HG03139 (cell line): ENCODE measurements around the gene GABARAPL1.
"Not testable (repeated sequence)": the region's sequence is repeated elsewhere in the genome, so short reads cannot be mapped to it uniquely, and the experiment has no call there.

Experiments used
- ATAC-seq: cut with Tn5 transposase; IDR thresholded peaks from one replicate; pipeline ENCODE4 v1.9.1; 2021; ENCODE audit not compliant: unreplicated experiment

The GABARAPL1 gene

DNA sequence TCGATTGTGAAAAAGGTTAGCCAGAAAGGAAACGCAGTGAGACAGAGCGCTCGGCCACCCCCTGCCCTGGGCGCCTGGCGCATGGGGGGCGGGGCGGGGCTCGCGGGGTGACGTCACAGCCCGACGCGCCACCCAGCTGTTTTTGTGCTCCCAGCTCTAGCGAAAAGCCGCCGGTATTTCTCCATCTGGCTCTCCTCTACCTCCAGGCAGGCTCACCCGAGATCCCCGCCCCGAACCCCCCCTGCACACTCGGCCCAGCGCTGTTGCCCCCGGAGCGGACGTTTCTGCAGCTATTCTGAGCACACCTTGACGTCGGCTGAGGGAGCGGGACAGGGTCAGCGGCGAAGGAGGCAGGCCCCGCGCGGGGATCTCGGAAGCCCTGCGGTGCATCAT lies at the start of gene GABARAPL1:
Gene GABARAPL1 (plus strand): TSS at position 139 of the 393 bp plus-strand sequence. CDS start 253 bp downstream, at position 392.
- no peak for ATAC-seq

DNA sequence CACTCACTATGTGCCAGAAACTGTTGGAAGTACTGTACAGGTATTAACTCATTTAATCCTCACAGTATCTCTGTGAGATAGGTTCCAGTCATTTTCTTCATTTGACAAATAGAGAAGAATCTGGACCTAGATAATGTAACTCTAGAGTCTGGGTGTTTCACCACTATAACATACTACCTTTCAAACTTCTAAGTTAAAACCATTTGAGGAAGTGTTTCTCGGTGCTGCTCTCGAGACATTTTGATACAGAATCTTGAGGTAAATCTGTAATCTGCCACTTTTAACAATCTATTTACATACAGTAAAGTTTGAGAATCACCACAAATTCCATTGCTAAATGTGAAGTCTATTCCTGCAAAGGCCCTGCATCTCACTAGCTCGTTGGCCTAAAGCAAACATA lies 49.6 kb upstream of the GABARAPL1 start:
- ATAC-seq: no peak

DNA sequence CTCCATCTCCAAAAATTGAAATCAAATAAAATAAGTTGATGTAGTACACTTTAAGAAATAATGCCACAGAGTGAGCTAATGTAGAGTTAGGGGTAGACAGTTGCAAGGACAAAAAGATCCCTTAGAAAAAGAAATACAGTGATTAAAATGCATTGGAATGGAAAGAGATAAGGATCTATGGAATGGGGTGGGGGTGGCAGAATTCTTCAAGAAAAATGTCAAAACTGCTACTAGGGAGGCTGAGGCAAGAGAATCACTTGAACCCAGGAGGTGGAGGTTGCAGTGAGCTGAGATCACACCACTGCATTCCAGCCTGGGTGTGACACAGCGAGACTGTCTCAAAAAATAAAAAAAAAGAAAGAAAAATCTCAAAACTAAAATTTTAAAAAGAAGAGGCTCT lies 47.3 kb upstream of the GABARAPL1 start:
- no peak for ATAC-seq

DNA sequence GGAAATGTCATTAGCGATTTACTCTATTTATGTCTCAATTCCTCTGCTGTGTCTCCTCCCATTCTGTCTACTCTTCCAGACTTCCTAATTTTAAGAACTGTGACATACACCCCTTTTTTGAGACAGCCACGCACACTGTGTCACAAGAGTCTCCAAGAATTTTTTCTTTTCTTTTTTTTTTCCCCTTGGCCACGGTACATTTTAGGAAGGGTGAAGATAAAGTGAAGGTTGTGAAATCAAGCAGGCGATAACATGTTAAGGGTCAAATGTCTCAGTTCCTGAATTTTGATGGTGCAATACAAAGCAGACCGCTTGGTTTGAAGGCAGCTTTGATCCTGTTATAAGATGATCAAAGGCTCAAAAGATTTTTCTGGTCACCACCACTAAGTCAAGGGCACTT lies 45.1 kb upstream of the GABARAPL1 start:
- no peak for ATAC-seq

DNA sequence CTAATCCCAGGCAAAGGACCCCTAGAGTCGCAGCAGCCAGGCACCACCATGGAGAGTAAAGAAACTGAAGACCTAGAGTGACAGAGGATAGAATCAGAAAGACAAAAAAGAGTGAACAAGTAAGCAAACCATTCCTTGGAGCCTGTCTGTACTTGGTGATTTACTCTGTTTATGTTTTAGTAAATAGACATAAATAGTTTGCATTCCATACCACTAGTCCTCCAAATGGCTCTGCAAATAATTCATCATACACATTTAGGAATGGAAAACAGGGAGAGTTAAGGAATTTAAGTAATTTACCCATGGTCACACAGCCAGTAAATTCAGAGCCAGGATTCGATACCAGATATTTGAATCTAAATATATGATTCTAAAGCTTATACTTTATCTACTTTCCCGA lies 43.6 kb upstream of the GABARAPL1 start:
- ATAC-seq: no peak

DNA sequence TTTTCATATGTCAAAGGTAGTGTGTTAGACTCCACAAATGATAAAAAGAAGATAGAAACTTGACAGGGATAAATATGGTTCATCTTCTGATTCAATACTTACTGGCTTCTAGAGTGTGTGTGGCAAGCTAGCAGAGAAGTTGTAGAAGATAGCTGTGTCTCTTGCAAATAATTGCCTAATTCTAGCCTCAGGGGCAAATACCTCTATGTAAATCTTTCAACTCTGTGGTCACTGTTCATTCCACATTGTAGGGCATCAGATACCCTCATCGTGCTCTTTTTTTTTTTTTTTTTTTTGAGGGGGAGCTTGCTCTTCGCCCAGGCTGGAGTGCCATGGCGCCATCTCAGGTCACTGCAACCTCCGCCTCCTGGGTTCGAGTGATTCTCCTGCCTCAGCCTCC lies 42.5 kb upstream of the GABARAPL1 start:
- no peak for ATAC-seq

DNA sequence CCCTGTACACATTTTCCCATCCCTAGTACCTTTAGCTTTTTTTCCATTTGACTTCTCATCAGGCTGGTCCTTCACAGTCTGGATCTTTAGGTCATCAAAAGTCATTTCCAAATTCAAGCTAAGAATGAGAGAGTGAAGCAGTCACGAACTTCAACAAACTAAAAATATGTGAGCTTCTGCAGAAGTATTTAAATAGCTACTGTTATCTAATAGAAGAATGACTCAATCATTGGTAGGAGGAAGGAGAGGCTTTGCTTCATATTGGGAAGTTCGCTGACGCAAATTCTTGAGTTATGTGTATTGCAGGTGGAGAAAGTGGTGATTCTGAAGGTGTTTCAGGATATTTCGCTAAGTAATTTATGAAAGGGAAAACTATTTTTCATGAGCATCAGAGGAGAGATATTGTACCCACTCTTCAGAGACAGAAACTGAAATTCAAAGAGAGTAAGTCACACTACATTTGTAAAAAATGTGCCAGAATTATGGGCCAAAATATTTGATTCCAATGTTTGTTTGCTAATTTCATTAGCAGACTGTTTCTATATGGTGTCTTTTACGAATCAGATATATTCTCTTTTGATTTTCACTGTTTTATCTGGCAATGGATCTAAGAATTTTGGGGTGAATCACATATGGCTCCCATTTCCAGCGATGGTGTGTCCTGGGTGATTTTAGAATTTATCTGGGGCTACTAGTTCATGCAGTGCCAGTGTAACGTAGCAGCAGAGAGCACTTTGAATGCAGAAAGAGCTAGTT lies 40.5 kb upstream of the GABARAPL1 start, which contains the start of gene OLR1:
Gene OLR1 (minus strand): TSS at position 160 of the 756 bp plus-strand sequence. CDS start 55 bp downstream, at position 105.
- ATAC-seq: no peak

DNA sequence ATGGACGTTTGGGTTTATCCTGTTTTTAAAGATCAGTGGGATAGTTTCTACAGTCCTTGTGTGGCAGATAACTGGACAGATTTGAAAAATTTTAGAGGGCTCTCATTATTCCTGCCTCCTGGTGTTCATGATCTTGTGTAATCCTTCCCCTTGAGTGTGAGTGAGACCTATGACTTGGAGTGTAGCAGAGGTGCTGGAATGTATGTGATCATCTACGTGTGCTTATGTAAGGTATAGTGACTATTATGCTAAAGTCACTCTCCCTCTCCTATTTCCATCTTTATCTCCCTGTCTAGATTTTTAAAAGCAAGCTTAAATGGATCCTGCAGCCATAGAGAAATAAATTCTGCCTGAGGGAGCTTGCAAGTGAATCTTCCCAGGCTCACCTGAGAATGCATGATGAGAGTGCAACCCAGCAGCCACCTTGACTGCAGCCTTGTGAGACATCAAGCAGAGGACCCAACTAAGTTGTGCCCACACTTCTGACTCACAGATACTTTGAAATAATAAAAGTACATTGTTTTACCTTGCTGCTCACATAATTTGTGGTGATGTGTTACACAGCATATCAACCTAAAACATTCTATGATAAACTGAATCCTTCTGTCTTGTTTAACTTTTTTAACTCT lies 37.6 kb upstream of the GABARAPL1 start:
- ATAC-seq: no peak

DNA sequence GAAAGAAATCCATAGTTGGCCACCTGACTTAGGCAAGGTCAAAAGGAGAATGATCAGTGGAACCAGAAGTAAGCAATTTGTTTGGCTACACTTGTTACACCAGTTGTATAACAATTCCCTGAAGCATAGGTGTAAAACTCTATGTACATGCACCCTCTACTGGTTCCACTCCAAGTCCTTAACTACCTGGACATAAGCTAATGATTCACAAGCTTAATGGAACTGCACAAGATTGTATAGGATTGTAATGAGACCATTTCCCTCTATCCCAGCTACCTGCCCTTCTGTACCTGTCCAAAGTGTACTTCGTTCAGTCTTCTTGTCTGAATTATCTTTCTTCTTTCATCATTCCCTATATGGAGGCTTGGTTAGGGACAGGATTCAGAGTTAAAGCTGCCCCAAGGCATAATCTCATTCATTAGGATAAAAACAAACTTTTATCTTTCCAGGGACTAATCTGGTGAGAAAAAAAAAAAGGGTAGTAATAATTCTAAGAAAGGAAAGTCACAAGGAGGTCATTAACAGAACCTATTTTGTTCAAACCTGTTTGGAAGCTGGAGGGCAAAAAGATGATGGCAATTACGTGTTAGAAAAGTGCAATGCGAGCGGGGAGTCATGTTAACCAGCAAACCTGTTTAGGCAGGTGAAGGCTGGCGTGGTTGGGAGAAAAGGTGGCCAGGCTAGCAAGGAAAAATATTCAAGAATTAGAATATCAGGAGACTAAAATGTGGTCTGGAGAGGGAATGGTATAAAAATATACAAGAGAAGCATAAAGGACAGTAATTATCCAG lies 36.6 kb upstream of the GABARAPL1 start:
- ATAC-seq: no peak

DNA sequence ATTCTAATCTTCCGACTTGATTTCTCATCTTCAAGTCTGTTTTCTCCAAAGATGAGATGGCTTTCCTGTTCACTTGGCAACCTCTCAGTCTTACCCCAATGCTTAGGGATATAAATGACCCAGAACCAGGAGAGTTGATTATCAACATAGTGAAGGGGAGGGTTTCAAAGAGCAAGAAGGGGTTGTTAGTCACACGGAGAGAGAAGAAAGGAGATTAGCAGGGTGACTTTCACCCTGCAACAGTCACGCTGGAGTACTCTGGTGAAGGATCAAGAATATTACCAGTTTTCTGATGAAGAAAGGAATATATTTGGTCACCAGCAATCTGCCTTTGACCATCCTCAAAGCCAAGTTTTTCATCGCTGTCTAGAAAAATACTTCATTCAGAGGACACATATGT lies 33.9 kb upstream of the GABARAPL1 start, which contains the start of gene TMEM52B:
Gene TMEM52B (plus strand): TSS at position 212 of the 400 bp plus-strand sequence. CDS start 543 bp downstream, outside the sequence.
- ATAC-seq: no peak

DNA sequence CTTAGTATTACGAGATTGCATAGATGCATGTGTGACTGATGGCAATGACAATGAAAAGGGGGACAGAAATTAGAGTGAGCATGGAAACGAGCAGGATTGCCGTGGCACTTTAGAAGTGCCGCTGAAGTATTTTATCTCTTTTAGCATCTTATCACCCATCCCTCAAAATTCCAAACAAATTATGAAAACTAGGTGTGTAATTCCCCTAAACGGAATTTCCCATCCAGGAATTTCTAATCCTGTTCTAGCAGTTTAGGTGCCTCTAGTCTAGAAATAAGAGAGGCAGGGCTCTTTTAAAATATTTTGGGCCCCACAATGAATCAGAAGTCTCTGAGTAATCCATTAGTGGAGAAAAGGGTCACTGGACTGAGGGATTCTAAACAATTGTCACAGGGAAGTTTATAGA lies 32.9 kb upstream of the GABARAPL1 start:
- ATAC-seq: no peak

DNA sequence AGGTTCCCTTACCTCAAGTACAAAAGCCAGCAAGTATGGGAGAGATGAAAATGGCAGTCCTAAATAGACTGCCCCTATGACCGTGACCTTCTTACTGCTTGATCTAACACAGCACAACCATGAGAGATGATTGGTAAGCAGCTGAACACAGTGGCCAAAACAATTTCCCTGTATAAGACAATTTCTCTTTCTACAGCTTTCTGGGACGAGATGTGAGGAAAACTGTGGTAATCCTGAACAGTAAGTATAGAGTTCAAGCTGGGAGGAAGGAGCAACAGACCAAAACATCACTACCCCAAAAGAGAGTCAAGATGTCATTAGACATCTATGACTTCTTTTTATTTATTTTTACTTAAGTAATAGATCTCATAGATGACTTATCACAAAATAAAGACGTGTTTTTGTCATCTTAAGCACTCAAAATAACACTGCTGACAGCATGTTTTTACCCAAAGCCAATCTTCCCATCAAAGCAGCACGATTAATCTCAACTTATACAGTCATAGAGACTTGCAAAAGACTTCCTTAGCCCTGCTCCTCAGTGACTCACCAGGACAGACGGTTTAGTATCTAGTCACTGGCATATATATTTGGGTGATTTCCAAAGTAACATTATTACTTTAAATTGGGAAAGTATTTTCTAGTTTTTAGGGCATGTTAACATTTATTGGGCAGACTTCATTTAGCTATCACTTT lies 30.2 kb upstream of the GABARAPL1 start:
- ATAC-seq: no peak

DNA sequence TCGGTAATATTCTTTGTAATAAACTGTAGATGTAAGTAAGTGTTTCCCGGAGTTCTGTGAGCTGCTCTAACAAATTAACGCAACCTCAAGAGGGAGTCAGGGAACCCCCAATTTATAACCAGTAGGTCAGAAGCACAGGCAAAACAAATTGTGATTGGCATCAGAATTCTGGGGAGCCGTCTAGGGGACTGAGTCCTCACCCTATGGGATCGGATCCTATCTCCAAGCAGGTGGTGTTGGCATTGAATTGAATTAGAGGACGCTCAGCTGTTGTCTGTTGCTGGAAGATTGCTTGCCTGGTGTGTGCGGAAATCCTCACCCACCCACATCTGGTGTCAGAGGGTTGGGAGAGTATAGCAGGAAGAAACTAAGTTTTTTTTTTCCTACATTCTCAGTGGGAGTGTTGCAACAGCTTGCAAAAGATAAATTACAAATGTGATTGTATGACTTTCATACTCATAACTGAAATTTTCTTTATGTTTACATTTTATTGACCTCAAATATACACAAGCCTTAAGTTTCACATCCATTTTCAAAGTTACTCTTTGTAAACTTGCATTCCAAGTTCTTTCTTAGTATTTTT lies 28.3 kb upstream of the GABARAPL1 start:
- ATAC-seq: no peak

DNA sequence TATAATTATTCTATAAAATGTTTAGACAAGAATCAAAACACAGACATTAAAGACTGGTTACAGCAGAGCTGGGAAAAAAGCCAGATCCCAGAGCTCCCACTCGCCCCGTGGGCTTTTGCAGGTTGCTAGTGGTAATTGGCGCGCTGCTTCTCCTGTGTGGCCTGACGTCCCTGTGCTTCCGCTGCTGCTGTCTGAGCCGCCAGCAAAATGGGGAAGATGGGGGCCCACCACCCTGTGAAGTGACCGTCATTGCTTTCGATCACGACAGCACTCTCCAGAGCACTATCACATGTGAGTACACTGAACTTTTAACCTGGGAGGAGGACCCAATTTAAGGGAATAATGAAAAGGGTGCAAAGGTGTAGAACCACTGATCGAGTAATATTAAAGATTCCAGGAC lies 26.4 kb upstream of the GABARAPL1 start:
- ATAC-seq: no peak

DNA sequence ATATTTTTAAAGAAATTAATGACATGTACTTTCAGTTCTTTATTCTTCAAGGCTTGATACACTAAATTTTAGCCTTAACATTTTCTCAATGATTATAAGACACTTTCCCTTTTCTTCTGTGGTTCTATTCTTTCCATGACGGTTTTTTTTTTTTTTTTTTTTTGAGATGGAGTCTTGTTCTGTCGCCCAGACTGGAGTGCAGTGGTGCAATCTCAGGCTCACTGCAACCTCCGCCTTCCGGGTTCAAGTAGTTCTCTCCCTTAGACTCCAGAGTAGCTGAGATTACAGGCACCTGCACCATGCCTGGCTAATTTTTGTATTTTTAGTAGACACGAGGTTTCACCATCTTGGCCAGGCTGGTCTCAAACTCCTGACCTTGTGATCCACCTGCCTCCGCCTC lies 25.7 kb upstream of the GABARAPL1 start:
- ATAC-seq: not testable (repeated sequence)

DNA sequence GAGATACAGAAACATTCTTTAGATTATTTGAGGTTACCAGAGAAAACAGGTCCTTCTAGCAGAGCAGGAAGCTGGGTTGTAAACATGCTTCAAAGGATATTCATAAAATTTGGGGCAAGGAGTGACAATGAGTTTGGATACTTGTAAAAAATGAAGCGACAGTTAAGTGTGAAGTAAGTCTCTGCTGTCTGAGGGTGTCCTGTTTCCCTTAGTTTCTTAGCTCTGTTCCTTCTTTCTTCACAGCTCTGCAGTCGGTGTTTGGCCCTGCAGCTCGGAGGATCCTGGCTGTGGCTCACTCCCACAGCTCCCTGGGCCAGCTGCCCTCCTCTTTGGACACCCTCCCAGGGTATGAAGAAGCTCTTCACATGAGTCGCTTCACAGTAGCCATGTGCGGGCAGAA lies 23.0 kb upstream of the GABARAPL1 start:
- no peak for ATAC-seq

DNA sequence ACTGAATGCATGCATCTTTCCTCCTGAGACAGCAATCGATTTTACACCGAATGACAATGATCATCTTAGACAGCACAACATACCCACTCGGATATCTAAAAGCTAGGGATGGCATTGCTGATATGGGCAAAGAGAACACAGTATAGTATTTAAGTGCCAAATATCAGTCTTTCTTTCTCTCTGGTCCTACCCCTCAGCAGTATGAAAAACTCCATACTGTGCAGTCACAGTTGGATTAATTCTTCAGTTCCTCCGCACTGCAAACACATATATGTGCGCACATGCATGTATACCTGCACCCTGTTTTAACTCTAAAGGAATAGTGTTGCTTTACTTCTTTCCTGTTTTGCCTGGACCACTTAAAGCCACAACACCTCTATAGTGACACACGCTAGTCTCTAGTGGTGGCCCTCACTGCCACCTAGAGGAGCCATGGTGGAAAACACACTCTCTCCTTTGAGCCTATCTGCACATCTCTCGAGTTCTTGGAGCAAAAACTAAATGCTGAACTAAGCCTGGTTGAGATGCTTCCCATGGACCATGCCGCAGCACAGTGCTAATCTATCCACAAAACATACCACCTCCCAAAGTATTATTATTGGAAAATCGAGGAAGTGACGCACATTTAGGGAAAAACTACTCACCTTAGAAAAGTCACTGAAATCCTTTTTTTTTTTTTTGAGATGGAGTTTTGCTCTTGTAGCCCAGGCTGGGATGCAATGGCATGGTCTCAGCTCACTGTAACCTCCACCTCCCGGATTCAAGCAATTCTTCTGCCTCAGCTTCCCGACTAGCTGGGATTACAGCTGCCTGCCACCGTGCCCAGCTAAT lies 21.9 kb upstream of the GABARAPL1 start:
- peak; percentile 71 for ATAC-seq

DNA sequence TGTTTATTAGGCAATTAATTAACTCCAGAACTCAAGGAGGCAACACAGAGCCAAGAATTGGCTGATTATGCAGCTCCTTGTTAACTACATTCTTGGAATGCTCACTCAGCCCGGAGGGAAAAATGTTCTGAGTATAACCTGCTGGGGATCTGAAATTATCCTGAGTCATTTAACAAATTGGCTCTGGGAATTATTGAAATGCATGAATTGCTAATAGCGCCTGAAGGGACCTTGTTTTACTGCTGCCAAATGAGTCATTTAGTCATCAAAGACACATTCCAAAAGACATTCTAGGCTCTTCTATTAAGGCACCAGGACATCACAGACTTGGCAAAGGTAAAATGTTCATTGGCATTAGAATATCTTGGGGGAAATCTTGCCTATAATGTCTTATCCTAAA lies 20.8 kb upstream of the GABARAPL1 start:
- ATAC-seq: no peak

DNA sequence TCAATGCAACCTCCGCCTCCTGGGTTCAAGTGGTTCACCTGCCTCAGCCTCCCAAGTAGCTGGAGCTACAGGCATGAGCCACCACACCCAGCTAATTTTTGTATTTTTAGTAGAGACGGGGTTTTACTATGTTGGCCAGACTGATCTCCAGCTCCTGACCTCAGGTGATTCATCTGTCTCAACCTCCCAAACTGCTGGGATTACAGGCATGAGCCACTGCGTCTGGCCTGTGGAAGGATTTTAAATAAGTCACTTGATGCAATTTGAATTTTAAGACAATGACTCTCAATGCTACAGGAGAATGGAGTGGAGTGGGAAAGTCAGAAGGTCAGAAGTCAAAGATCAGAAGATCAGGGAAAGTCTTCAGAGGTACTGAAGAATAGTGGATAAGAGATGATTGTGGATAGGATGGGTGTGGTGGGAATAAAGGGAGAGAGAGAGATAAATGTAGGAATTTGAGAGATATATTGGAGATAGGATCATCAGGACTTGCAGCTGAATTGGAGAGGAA lies 18.5 kb upstream of the GABARAPL1 start:
- no peak for ATAC-seq

DNA sequence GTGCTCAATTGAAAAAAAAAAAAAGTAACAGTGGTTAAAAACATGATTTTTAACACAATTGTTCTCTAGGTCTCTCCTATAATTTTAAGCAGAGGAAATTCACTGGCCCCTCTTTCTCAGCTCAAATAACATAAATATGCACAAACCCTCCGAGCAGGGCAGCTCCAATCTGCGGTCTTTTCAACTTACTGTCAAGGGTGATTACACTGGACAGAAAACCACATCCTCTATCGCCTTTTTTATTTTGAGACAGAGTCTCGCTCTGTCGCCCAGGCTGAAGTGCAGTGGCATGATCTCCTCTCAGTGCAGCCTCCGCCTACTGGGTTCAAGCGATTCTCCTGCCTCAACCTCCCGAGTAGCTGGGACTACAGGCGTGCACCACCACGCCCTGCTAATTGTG lies 16.5 kb upstream of the GABARAPL1 start:
- ATAC-seq: peak; percentile 83
